UCSD-AML1 (cell line): ENCODE results near the gene PNMA8A.
"Not testable (repeated sequence)": the region's sequence is repeated elsewhere in the genome, so short reads cannot be mapped to it uniquely, and the experiment has no call there.

Experiments
- DNase-seq: peaks from one replicate; lab custom pipeline; 2025; ENCODE audit not compliant: unreplicated experiment; lab: John Stamatoyannopoulos, UW

The PNMA8A gene

GRCh38 chr19:46470376-46470775 lies 987 bp downstream of the PNMA8A start:
- no peak for DNase-seq

GRCh38 chr19:46469541-46470185 lies 1.7 kb downstream of the PNMA8A start:
- no peak for DNase-seq

- no peak for DNase-seq
These were observed 4.7 kb downstream of the PNMA8A start for GRCh38 chr19:46466536-46467196.

- no peak for DNase-seq
These were observed 7.8 kb downstream of the PNMA8A start for GRCh38 chr19:46463516-46463915.

GRCh38 chr19:46461537-46461936 lies 9.8 kb downstream of the PNMA8A start:
- no peak for DNase-seq

- no peak for DNase-seq
These were observed 10.4 kb downstream of the PNMA8A start for GRCh38 chr19:46460981-46461380.

- no peak for DNase-seq
These were observed 11.3 kb downstream of the PNMA8A start for GRCh38 chr19:46460055-46460454.

GRCh38 chr19:46456930-46457329 lies 14.4 kb downstream of the PNMA8A start:
- no peak for DNase-seq

- DNase-seq = no peak
These were observed 17.1 kb downstream of the PNMA8A start for GRCh38 chr19:46454244-46454643.

GRCh38 chr19:46453661-46454060 lies 17.7 kb downstream of the PNMA8A start:
- no peak for DNase-seq

GRCh38 chr19:46452186-46452585 lies 19.2 kb downstream of the PNMA8A start:
- no peak for DNase-seq

- DNase-seq = no peak
These were observed 20.0 kb downstream of the PNMA8A start for GRCh38 chr19:46451352-46451751.

- no peak for DNase-seq
These were observed 20.6 kb downstream of the PNMA8A start for GRCh38 chr19:46450737-46451136.

- no peak for DNase-seq
These were observed 22.1 kb downstream of the PNMA8A start for GRCh38 chr19:46449228-46449627.

GRCh38 chr19:46448601-46449000 lies 22.8 kb downstream of the PNMA8A start:
- no peak for DNase-seq

GRCh38 chr19:46447824-46448223 lies 23.5 kb downstream of the PNMA8A start:
- no peak for DNase-seq

- DNase-seq = no peak
These were observed 24.4 kb downstream of the PNMA8A start for GRCh38 chr19:46447006-46447405.

- DNase-seq = no peak
These were observed 25.3 kb downstream of the PNMA8A start for GRCh38 chr19:46446021-46446420.

- no peak for DNase-seq
These were observed 28.4 kb downstream of the PNMA8A start for GRCh38 chr19:46442808-46443450.

- DNase-seq = no peak
These were observed 29.5 kb downstream of the PNMA8A start for GRCh38 chr19:46441866-46442265.

- DNase-seq = not testable (repeated sequence)
These were observed 35.7 kb downstream of the PNMA8A start for GRCh38 chr19:46435689-46436088.

GRCh38 chr19:46435009-46435408 lies 36.4 kb downstream of the PNMA8A start:
- no peak for DNase-seq
